WTC11 (cell line): Measurements from ENCODE around the gene ISM1. TPM values are rescaled to one million over a fixed set of nuclear protein-coding genes. Genes with fewer than 3 reads are reported as not detected.

Experiments
- CBFB ChIP-seq: sonication (generic); formaldehyde crosslinking; IDR thresholded peaks from 2 replicates; pipeline ENCODE4 v1.8.1; 2022; ENCODE audit warnings: mild to moderate bottlenecking, low read depth, missing genetic modification reagents
- ELF4 ChIP-seq: sonication (generic); formaldehyde crosslinking; IDR thresholded peaks from 2 replicates; pipeline ENCODE4 v1.8.1; 2022; ENCODE audit warnings: low read depth, mild to moderate bottlenecking, moderate library complexity, missing genetic modification reagents
- FOXJ3 ChIP-seq: sonication (generic); formaldehyde crosslinking; IDR thresholded peaks from 2 replicates; pipeline ENCODE4 v1.9.0; 2021; ENCODE audit warnings: missing genetic modification reagents, mild to moderate bottlenecking, borderline replicate concordance
- GABPB1 ChIP-seq: sonication (generic); formaldehyde crosslinking; IDR thresholded peaks from 2 replicates; pipeline ENCODE4 v1.8.1; 2023; ENCODE audit warnings: mild to moderate bottlenecking, missing genetic modification reagents
- HMGXB4 ChIP-seq: sonication (generic); formaldehyde crosslinking; IDR thresholded peaks from 2 replicates; pipeline ENCODE4 v1.8.1; 2023; ENCODE audit warnings: mild to moderate bottlenecking, moderate library complexity, missing genetic modification reagents
- JUN ChIP-seq: sonication (generic); formaldehyde crosslinking; IDR thresholded peaks from 2 replicates; pipeline ENCODE4 v1.8.0; 2023; ENCODE audit warnings: mild to moderate bottlenecking, missing genetic modification reagents
- NFATC4 ChIP-seq: fragments of 250-450 bp; sonication (Bioruptor Pico); IDR thresholded peaks from 2 replicates; pipeline ENCODE4 v1.9.0; 2021; ENCODE audit warnings: mild to moderate bottlenecking
- PREB ChIP-seq: sonication (generic); formaldehyde crosslinking; IDR thresholded peaks from 2 replicates; pipeline ENCODE4 v1.8.1; 2022; ENCODE audit warnings: mild to moderate bottlenecking, missing genetic modification reagents, moderate library complexity, borderline replicate concordance
- PRRX2 ChIP-seq: fragments of 250-450 bp; sonication (Bioruptor Pico); IDR thresholded peaks from 2 replicates; pipeline ENCODE4 v1.8.0; 2021; ENCODE audit warnings: mild to moderate bottlenecking
- SMAD3 ChIP-seq: sonication (generic); formaldehyde crosslinking; IDR thresholded peaks from 2 replicates; pipeline ENCODE4 v1.8.0; 2022; ENCODE audit warnings: missing genetic modification reagents, mild to moderate bottlenecking, borderline replicate concordance
- SP1 ChIP-seq: sonication (generic); formaldehyde crosslinking; conservative IDR thresholded peaks from 2 replicates; pipeline ENCODE4 v1.8.1; 2022; ENCODE audit warnings: missing genetic modification reagents
- TCF7 ChIP-seq: sonication (generic); formaldehyde crosslinking; IDR thresholded peaks from 2 replicates; pipeline ENCODE4 v1.8.0; 2022; ENCODE audit warnings: mild to moderate bottlenecking, low read depth, missing genetic modification reagents, moderate library complexity
- TP53 ChIP-seq: sonication (generic); formaldehyde crosslinking; IDR thresholded peaks from 2 replicates; pipeline ENCODE4 v1.8.1; 2023; ENCODE audit warnings: mild to moderate bottlenecking, missing genetic modification reagents
- ZBTB43 ChIP-seq: sonication (generic); formaldehyde crosslinking; IDR thresholded peaks from 2 replicates; pipeline ENCODE4 v1.8.1; 2023; ENCODE audit warnings: mild to moderate bottlenecking, missing genetic modification reagents
- ZNF416 ChIP-seq: fragments of 250-450 bp; sonication (Bioruptor Pico); IDR thresholded peaks from 2 replicates; pipeline ENCODE4 v1.9.0; 2021; ENCODE audit warnings: mild to moderate bottlenecking, inconsistent platforms
- ZNF512 ChIP-seq: sonication (generic); formaldehyde crosslinking; IDR thresholded peaks from 2 replicates; pipeline ENCODE4 v1.8.1; 2022; ENCODE audit warnings: missing genetic modification reagents, borderline replicate concordance
- ZNF671 ChIP-seq: fragments of 250-450 bp; sonication (Bioruptor Pico); IDR thresholded peaks from 2 replicates; pipeline ENCODE4 v1.8.0; 2021; ENCODE audit warnings: mild to moderate bottlenecking
- total RNA-seq: library from RNA; stranded (reverse); gene quantifications from 3 replicates; pipeline ENCODE4 v1.2.3, GENCODE V29; 2021
- TF ChIP-seq, protein P1 (sequence below): fragments of 250-450 bp; sonication (Bioruptor Pico); IDR thresholded peaks from 2 replicates; pipeline ENCODE4 v1.9.0; 2021; ENCODE audit warnings: mild to moderate bottlenecking, borderline replicate concordance
- TF ChIP-seq, protein P2 (sequence below): sonication (generic); formaldehyde crosslinking; IDR thresholded peaks from 2 replicates; pipeline ENCODE4 v1.8.0; 2022; ENCODE audit warnings: mild to moderate bottlenecking, missing genetic modification reagents
- TF ChIP-seq, protein P3 (sequence below): sonication (generic); formaldehyde crosslinking; IDR thresholded peaks from 2 replicates; pipeline ENCODE4 v1.8.1; 2023; ENCODE audit warnings: mild to moderate bottlenecking, missing genetic modification reagents, moderate library complexity
- TF ChIP-seq, protein P4 (sequence below): sonication (generic); formaldehyde crosslinking; IDR thresholded peaks from 2 replicates; pipeline ENCODE4 v1.8.0; 2022; ENCODE audit warnings: mild to moderate bottlenecking, missing genetic modification reagents
- TF ChIP-seq, protein P5 (sequence below): sonication (generic); formaldehyde crosslinking; IDR thresholded peaks from 2 replicates; pipeline ENCODE4 v1.8.0; 2022; ENCODE audit warnings: mild to moderate bottlenecking, missing genetic modification reagents
- TF ChIP-seq, protein P6 (sequence below): sonication (generic); formaldehyde crosslinking; IDR thresholded peaks from 2 replicates; pipeline ENCODE4 v1.8.1; 2023; ENCODE audit warnings: mild to moderate bottlenecking, missing genetic modification reagents, moderate library complexity

The ISM1 gene
- total RNA-seq, 1 experiment from 2014 or later, result 0.52 TPM

DNA sequence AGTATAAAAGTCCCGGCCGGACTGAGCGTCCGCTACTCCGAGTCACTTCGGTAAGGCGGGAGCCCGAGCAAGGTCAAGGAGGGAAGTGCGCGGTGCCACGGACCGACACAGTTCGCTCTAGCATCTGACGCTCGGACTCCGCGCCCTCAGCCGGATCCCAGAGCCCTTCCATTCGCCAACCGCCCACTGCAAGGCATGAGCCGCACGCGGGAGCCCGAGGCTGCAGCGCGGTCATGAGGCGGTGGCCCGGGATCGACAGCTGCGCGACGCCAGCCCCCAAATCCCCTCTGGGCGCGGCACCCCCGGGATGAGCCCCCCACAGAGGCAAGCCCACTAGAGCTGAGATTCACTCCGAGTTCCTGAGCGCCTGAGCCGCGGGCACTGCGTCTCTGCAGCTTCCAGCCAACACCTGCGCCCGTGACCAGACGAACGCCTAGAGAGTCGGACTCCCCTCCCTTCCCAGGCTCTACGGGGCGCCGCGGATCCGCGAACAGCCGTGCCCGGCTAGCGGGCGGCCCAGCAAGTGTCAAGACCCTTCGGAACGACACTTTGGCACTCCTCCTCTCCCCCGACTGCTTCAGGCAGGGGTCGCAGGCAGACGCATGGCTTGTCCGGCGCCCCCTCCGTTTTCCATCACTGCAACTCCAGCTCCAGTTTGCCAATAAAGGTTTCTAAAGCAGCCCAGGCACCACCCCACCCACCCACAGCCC is 725 bp upstream of the ISM1 start (continued):
- TF ChIP-seq, protein P1, sequence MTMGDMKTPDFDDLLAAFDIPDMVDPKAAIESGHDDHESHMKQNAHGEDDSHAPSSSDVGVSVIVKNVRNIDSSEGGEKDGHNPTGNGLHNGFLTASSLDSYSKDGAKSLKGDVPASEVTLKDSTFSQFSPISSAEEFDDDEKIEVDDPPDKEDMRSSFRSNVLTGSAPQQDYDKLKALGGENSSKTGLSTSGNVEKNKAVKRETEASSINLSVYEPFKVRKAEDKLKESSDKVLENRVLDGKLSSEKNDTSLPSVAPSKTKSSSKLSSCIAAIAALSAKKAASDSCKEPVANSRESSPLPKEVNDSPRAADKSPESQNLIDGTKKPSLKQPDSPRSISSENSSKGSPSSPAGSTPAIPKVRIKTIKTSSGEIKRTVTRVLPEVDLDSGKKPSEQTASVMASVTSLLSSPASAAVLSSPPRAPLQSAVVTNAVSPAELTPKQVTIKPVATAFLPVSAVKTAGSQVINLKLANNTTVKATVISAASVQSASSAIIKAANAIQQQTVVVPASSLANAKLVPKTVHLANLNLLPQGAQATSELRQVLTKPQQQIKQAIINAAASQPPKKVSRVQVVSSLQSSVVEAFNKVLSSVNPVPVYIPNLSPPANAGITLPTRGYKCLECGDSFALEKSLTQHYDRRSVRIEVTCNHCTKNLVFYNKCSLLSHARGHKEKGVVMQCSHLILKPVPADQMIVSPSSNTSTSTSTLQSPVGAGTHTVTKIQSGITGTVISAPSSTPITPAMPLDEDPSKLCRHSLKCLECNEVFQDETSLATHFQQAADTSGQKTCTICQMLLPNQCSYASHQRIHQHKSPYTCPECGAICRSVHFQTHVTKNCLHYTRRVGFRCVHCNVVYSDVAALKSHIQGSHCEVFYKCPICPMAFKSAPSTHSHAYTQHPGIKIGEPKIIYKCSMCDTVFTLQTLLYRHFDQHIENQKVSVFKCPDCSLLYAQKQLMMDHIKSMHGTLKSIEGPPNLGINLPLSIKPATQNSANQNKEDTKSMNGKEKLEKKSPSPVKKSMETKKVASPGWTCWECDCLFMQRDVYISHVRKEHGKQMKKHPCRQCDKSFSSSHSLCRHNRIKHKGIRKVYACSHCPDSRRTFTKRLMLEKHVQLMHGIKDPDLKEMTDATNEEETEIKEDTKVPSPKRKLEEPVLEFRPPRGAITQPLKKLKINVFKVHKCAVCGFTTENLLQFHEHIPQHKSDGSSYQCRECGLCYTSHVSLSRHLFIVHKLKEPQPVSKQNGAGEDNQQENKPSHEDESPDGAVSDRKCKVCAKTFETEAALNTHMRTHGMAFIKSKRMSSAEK (CRISPR knock-in tag), result no peak
- TF ChIP-seq ZBTB43 (CRISPR knock-in tag), result peak; percentile 87; the same call in 1 of the 2 replicates
- TF ChIP-seq, protein P2, sequence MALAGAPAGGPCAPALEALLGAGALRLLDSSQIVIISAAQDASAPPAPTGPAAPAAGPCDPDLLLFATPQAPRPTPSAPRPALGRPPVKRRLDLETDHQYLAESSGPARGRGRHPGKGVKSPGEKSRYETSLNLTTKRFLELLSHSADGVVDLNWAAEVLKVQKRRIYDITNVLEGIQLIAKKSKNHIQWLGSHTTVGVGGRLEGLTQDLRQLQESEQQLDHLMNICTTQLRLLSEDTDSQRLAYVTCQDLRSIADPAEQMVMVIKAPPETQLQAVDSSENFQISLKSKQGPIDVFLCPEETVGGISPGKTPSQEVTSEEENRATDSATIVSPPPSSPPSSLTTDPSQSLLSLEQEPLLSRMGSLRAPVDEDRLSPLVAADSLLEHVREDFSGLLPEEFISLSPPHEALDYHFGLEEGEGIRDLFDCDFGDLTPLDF (CRISPR knock-in tag), result no peak
- TF ChIP-seq, protein P3, sequence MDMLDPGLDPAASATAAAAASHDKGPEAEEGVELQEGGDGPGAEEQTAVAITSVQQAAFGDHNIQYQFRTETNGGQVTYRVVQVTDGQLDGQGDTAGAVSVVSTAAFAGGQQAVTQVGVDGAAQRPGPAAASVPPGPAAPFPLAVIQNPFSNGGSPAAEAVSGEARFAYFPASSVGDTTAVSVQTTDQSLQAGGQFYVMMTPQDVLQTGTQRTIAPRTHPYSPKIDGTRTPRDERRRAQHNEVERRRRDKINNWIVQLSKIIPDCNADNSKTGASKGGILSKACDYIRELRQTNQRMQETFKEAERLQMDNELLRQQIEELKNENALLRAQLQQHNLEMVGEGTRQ (CRISPR knock-in tag), result no peak
- TF ChIP-seq NFATC4, result no peak
- TF ChIP-seq, protein P4, sequence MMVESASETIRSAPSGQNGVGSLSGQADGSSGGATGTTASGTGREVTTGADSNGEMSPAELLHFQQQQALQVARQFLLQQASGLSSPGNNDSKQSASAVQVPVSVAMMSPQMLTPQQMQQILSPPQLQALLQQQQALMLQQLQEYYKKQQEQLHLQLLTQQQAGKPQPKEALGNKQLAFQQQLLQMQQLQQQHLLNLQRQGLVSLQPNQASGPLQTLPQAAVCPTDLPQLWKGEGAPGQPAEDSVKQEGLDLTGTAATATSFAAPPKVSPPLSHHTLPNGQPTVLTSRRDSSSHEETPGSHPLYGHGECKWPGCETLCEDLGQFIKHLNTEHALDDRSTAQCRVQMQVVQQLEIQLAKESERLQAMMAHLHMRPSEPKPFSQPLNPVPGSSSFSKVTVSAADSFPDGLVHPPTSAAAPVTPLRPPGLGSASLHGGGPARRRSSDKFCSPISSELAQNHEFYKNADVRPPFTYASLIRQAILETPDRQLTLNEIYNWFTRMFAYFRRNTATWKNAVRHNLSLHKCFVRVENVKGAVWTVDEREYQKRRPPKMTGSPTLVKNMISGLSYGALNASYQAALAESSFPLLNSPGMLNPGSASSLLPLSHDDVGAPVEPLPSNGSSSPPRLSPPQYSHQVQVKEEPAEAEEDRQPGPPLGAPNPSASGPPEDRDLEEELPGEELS (CRISPR knock-in tag), result peak; percentile 97
- TF ChIP-seq ZNF671, result no peak
- TF ChIP-seq ZNF512 (CRISPR knock-in tag), result no peak
- peak; percentile 92 for TF ChIP-seq PREB (CRISPR knock-in tag)
- TF ChIP-seq CBFB (CRISPR knock-in tag), result no peak
- TF ChIP-seq GABPB1, result peak; percentile 70
- TF ChIP-seq ELF4 (CRISPR knock-in tag), result peak; percentile 94; the same call in 1 of the 2 replicates
- TF ChIP-seq TCF7 (CRISPR knock-in tag), result peak; percentile 85; the same call in 1 of the 2 replicates
- TF ChIP-seq ZNF416 (CRISPR knock-in tag), result no peak
- TF ChIP-seq, protein P5, sequence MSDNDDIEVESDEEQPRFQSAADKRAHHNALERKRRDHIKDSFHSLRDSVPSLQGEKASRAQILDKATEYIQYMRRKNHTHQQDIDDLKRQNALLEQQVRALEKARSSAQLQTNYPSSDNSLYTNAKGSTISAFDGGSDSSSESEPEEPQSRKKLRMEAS (CRISPR knock-in tag), result peak; percentile 96
- TF ChIP-seq, protein P6, sequence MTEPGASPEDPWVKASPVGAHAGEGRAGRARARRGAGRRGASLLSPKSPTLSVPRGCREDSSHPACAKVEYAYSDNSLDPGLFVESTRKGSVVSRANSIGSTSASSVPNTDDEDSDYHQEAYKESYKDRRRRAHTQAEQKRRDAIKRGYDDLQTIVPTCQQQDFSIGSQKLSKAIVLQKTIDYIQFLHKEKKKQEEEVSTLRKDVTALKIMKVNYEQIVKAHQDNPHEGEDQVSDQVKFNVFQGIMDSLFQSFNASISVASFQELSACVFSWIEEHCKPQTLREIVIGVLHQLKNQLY, result no peak
- peak; percentile 48; the same call in 1 of the 2 replicates for TF ChIP-seq SP1
- TF ChIP-seq PRRX2 (CRISPR knock-in tag), result no peak
- peak; percentile 96 for TF ChIP-seq TP53 (CRISPR knock-in tag)
- TF ChIP-seq FOXJ3 (CRISPR knock-in tag), result no peak
- TF ChIP-seq JUN (CRISPR knock-in tag), result peak; percentile 96
- TF ChIP-seq HMGXB4 (CRISPR knock-in tag), result peak; percentile 51
- peak; percentile 89 for TF ChIP-seq SMAD3
